ENCODE results near the gene TSHZ2. TPM values are rescaled to one million over a fixed set of nuclear protein-coding genes. Genes with fewer than 3 reads are reported as not detected.

TSHZ2 gene
- total and polyA plus RNA-seq, 2 experiments from 2014 or later: 1.1 to 5.2 TPM

- 44% methylated on average over 7 of the region's 7 CpGs for WGBS (ENCODE audit: low lambda C conversion rate, missing lambda C conversion rate)
- DNase-seq (ENCODE audit: low spot score): no peak
- Histone ChIP-seq H3K79me2 (no peaks in the 10 kb centered on the region), H3K36me3 (replicated peaks; ENCODE audit: insufficient read depth, low read depth) (no peaks in the 10 kb centered on the region), H3K4me2 (no peak overlapping the region), H3K27me3 (no peaks in the 10 kb centered on the region), H2AFZ (no peak overlapping the region), H3K9me3 (ENCODE audit: low read depth) (no peaks in the 10 kb centered on the region), H3K4me3 (no peak overlapping the region), H3K9me2 (replicated peaks; ENCODE audit: insufficient read depth) (no peaks in the 10 kb centered on the region), H3K4me1 (ENCODE audit: insufficient read depth) (no peaks in the 10 kb centered on the region), H4K20me1 (ENCODE audit: insufficient read depth, poor library complexity, severe bottlenecking) (no peaks in the 10 kb centered on the region), H3K27ac (no peak overlapping the region)
- TF ChIP-seq EZH2 (IDR thresholded peaks at IDR 0.05; ENCODE audit: borderline replicate concordance) (no peak), CTCF (IDR thresholded peaks at IDR 0.05; ENCODE audit: poor library complexity) (no peak), EZH2phosphoT487 (IDR thresholded peaks at IDR 0.05; ENCODE audit: low read depth, severe bottlenecking, unreplicated experiment) (no peak)
Observed at GRCh38 chr20:53069132-53069531, 97.0 kb downstream of the TSHZ2 start.

DNA sequence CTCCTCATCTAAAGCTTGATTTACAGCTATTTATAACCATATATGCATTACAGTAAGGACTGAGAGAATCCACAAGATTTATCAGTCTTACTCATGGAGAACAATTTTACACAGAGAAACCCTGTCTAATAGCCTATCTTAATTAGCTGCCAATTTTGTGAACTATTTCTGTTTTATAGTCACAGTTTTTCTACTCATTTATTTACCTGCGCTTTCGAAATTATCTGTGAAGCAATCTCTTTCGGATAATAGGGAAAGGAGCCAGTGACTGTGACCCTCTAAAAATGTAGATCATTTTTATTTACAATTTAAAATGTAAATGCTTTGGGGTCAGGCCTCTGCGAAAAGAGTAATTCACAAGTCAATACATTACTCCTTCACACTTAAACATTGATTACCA is 98.1 kb downstream of the TSHZ2 start:
- no peaks in the 10 kb centered on the region for H3K36me3 ChIP-seq (replicated peaks; ENCODE audit: insufficient read depth, low read depth)
- no peaks in the 10 kb centered on the region for H3K9me2 ChIP-seq (replicated peaks; ENCODE audit: insufficient read depth)
- no peak overlapping the region for H3K4me3 ChIP-seq
- 72% methylated on average over 4 of the region's 4 CpGs for WGBS (ENCODE audit: low lambda C conversion rate, missing lambda C conversion rate)
- H2AFZ ChIP-seq: no peak overlapping the region
- H4K20me1 ChIP-seq (ENCODE audit: insufficient read depth, poor library complexity, severe bottlenecking): no peaks in the 10 kb centered on the region
- H3K79me2 ChIP-seq: no peaks in the 10 kb centered on the region
- no peaks in the 10 kb centered on the region for H3K4me1 ChIP-seq (ENCODE audit: insufficient read depth)
- H3K27ac ChIP-seq: no peak overlapping the region
- no peak overlapping the region for H3K4me2 ChIP-seq
- no peaks in the 10 kb centered on the region for H3K27me3 ChIP-seq
- DNase-seq (ENCODE audit: low spot score): no peak
- TF ChIP-seq EZH2phosphoT487 (IDR thresholded peaks at IDR 0.05; ENCODE audit: low read depth, severe bottlenecking, unreplicated experiment): no peak
- no peak for TF ChIP-seq CTCF (IDR thresholded peaks at IDR 0.05; ENCODE audit: poor library complexity)
- TF ChIP-seq EZH2 (IDR thresholded peaks at IDR 0.05; ENCODE audit: borderline replicate concordance): no peak
- H3K9me3 ChIP-seq (ENCODE audit: low read depth): no peaks in the 10 kb centered on the region

DNA sequence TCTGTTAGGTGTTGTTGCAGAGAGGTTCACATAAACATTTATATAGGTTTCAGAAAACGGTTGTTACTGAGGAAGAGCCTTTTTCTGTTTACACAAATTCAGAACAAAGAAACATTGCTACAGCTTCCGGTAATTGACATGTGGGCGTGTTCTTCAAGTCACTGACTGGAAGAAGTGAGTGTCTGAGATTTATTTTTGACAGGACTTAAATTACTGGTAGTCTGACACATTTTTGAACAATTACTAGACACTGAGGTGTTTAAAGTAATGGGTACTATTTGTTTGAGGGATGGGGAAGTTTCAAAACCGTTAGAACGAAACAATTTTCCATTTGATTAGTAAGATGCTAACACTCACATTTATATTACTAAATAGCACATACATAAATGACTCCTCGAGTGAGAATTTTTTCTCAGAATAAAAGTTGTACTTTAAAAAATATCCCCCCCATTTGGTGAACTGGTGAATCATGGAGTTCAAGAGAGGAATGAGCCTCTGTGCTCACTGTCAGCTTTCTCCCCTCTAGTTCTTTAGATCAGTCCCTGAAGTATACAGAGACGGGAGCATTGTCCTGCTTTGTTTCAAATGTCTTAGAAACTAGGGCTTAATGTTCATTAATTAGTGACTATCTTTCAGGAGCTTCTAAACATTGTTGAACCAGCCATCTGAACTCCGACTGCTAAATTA is 98.7 kb downstream of the TSHZ2 start:
- no peak for TF ChIP-seq EZH2 (IDR thresholded peaks at IDR 0.05; ENCODE audit: borderline replicate concordance)
- no peaks in the 10 kb centered on the region for H3K79me2 ChIP-seq
- 50% methylated on average over 8 of the region's 8 CpGs for WGBS (ENCODE audit: low lambda C conversion rate, missing lambda C conversion rate)

DNA sequence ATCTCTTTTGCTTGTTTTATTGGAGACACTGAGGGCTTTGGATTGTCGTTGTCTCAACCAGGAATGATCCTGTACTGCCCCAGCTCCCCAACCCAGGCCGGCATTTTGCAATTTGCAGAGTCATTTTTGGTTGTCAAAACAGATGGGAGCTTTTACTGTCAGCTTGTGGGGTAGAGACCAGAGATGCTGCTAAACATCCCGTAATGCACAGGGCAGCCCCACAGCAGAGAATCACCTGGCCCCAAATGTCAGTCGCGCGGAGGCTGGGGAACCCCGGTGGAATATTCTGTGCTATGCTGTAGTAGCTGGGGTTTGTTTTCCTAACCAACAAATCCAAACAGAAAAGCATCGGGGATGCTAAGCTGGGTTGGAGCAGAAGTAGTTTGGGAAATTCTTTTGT is 99.7 kb downstream of the TSHZ2 start:
- Histone ChIP-seq H3K9me3 (ENCODE audit: low read depth) (no peaks in the 10 kb centered on the region), H3K79me2 (no peaks in the 10 kb centered on the region), H2AFZ (no peak overlapping the region), H3K4me1 (ENCODE audit: insufficient read depth) (no peaks in the 10 kb centered on the region), H3K36me3 (replicated peaks; ENCODE audit: insufficient read depth, low read depth) (no peaks in the 10 kb centered on the region), H3K9me2 (replicated peaks; ENCODE audit: insufficient read depth) (no peaks in the 10 kb centered on the region), H3K27ac (no peak overlapping the region), H3K27me3 (no peaks in the 10 kb centered on the region), H4K20me1 (ENCODE audit: insufficient read depth, poor library complexity, severe bottlenecking) (no peaks in the 10 kb centered on the region), H3K4me2 (no peak overlapping the region), H3K4me3 (no peak overlapping the region)
- WGBS (ENCODE audit: low lambda C conversion rate, missing lambda C conversion rate): 65% methylated on average over 8 of the region's 8 CpGs
- no peak for DNase-seq (ENCODE audit: low spot score)
- TF ChIP-seq EZH2 (IDR thresholded peaks at IDR 0.05; ENCODE audit: borderline replicate concordance) (no peak), EZH2phosphoT487 (IDR thresholded peaks at IDR 0.05; ENCODE audit: low read depth, severe bottlenecking, unreplicated experiment) (no peak), CTCF (IDR thresholded peaks at IDR 0.05; ENCODE audit: poor library complexity) (no peak)

More for the DNA sequence above, 98.7 kb downstream of the TSHZ2 start:
- Histone ChIP-seq H3K4me3 (no peak overlapping the region), H4K20me1 (ENCODE audit: insufficient read depth, poor library complexity, severe bottlenecking) (no peaks in the 10 kb centered on the region), H2AFZ (no peak overlapping the region), H3K27me3 (no peaks in the 10 kb centered on the region), H3K4me2 (no peak overlapping the region), H3K4me1 (ENCODE audit: insufficient read depth) (no peaks in the 10 kb centered on the region), H3K27ac (no peak overlapping the region), H3K36me3 (replicated peaks; ENCODE audit: insufficient read depth, low read depth) (no peaks in the 10 kb centered on the region), H3K9me3 (ENCODE audit: low read depth) (no peaks in the 10 kb centered on the region), H3K9me2 (replicated peaks; ENCODE audit: insufficient read depth) (no peaks in the 10 kb centered on the region)
- DNase-seq (ENCODE audit: low spot score): no peak
